Measurements from ENCODE around the gene EMX1.

EMX1 gene

DNA sequence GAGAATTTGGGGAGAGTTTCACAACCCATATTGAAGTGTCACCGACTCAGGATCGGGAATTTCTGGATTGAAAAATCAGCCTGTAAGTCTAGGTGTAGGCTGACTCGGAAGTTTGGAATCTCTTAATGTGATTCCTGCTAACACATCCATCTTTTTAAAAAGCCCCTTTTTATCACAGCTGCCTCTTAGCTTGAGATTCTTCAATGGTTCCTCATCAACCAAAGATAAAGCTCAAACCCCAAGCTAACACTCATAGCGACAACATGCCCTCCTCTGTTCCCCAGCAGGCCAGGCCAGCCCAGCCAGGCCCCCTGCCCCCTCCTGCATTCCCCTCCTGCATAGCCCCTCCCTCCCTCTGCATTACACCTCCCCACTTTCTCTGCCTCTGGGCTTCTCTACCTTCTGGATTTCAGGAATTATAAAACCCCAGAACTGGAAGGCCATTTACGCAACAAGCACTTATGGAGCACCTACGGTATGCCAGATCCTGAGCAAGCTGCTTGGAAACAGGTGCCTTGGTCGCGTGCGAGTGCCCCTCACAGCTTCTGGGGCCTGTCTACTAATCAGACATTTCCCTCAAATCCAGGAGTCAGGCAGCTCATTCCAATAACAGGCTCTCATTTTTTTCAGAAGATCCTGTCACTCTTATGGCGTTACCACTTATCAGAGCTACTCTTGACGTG, 63.4 kb downstream of the EMX1 start:
- DNase-seq (ENCODE audit: low read depth, low spot score) = no peak

DNA sequence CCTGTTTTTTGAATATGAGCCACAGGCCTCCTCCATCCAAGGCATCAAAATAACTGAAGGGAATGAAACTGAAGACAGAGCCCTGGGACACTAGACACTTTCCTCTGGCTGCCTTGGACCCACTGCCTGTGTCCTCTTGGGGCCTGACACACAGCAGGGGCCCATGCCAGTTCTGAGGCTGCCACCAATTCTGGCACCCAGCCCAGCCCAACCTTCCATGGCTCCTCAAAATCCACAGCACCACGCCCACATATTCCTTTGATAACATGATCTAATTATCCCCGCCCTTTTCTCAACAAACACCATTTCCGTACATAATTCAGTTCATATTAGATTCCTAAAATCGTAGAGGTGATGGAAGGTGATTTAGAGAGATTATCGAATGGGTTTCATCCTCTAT, 64.2 kb downstream of the EMX1 start:
- DNase-seq (ENCODE audit: low read depth, low spot score) = no peak

DNA sequence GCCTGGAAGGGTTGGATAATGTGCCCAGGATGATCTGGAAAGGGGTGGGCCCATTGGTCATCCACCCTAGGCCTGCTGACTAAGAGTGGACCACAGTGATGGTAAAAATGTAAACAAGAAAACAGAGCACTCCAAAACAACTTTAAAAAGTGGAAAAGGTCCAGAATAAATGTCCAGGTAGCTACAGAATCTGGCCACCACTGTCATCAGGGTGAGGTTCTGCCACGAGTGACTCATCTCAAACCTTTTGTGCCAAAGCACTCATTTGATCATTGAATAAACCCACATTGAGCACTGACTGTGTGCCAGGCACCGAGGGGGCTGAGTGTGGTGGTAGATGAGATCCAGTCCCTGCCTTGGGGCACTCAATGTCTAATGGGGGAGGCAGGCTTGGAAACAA, 64.9 kb downstream of the EMX1 start:
- no peak for DNase-seq (ENCODE audit: low read depth, low spot score)

DNA sequence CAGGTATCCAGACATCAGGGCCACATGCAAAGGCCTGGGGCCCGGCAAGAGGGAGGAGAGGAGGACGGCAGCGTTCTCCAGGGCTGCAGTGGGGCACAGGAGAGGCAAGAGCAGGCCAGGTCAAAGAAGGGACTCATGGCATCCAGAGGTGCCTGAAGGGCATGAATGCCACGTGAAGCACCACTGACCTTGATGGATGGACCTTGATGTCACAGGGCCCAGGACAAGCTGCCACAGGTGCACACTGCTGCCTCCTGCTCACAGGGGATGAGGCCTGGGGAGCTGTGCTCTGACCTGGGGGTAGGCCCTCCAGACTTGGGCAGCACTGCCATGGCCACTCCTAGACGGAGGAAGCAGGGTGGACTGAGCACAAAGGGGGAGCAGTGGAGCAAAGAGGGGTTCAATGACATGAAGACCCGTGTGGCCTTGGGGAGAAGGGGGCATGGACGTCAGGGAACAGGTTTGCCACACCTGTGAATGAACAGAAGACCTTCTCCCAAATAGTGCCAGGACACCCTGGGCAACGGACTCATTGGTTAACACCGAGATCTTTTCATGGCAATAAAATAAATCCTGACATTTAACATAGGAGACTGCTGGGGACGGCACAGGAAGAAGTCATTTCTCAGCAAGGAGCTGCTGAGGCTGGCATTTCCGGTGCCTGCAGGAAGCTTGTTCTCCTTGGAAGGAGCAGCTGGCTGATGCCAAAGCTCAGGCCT, 65.6 kb downstream of the EMX1 start:
- no peak for DNase-seq (ENCODE audit: low read depth, low spot score)

DNA sequence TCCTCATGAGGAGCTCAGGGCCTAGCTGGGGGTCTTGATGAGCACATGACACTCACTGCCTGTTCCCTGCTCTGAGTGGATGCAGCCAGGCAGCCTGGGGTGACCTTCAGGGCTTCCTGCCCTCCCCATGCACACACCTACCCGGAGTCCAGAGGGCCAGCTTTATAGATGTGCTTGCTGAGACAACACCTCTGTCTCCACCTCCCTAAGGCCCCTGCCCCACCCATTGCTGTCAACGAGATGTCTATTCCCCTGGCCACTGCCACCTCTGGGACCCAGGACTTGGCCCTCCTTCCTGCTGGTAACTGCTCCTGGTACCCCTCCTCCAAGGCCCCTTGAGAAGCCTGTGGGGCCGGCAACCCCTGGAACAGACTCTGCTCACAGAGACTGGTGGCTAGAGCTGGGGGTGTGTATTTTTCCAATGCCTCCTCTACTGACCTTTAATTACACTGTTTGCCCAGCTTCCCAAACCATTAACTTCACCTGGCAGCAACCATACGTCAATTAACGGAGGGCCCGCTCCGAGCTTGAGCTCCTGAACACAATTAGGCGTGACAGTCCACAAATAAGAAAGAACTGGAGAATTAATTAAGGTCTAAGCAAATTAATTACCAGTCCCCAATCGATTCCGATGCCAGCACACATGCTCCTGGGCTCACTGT, 66.3 kb downstream of the EMX1 start:
- DNase-seq (ENCODE audit: low read depth, low spot score) = no peak

DNA sequence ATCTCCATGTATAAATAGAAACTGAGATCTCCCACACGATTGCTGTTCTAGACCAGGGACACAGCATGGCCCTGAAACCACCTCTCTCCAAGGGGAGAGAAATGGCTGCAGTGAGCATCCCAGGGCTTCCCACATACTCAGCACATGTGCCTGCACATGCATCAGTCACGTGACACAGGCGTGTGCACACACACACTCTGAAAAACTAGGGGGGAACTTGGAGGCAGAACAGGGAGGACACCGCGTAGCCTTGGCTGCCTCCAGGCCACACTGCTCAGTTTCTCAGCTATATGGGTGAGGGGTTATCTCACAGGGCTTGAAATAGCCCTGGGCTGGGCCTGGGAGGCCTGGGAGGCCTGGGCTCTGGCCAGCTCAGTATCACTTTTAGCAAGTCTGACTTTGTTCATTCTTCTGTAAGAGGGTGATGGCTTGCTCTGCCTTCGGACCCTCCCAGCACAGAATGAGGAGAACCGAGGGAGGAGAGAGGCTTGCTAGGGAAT, 66.9 kb downstream of the EMX1 start:
- DNase-seq (ENCODE audit: low read depth, low spot score) = no peak
